Activated T-cell treated with anti-CD3 and anti-CD28 coated beads, Interleukin-2, amount 50 U/mL, for 1 hour (primary cell): ENCODE data around the gene SLCO2B1.

ENCODE experiments used
- DNase-seq: peaks from one replicate; pipeline ENCODE4 v3.0.0-alpha.2; 2020

The SLCO2B1 gene

DNA sequence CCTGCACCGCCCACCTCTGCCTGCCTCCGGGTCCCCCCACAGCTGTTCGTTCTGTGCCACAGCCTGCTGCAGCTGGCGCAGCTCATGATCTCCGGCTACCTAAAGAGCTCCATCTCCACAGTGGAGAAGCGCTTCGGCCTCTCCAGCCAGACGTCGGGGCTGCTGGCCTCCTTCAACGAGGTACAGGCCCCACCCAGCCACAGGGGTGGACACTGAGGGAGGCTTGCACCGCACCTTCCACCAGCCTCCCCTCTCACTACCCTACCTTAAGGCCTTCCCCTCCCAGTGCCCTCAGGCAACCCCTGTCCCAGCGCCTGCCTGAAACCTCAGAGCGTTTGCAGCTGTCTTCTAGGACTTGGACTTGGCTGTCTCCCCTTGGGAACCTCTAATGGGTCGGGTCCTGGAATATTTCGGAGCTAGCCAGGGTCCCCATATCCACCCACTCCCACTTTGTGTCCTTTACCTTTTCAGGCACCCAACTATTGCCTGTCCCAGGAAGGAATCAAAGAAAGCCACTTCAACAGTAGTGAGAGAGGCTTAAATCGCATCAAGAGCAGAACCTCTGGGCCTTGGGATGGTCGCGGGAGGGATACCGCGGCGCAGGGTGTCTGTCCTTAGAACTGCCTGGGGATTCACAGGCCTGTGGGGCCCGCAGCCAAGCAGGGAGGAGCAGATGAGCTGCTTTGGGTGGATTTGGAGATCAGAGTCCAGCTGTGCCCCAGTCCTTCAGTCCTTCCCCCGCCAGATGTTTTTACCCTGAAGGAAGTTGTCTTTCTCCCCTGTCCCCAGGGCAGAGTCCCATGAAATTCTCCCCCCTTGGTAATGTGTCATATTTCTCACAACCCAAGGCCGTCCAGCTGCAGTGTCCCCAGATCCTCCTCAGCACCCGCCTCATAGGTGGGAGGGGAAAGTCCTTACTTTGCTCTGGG is 13.3 kb downstream of the SLCO2B1 start:
- DNase-seq: no peak

- DNase-seq: no peak
These were observed 14.8 kb downstream of the SLCO2B1 start for GRCh38 chr11:75165721-75166120.

- no peak for DNase-seq
These were observed 15.9 kb downstream of the SLCO2B1 start for GRCh38 chr11:75166791-75167190.

DNA sequence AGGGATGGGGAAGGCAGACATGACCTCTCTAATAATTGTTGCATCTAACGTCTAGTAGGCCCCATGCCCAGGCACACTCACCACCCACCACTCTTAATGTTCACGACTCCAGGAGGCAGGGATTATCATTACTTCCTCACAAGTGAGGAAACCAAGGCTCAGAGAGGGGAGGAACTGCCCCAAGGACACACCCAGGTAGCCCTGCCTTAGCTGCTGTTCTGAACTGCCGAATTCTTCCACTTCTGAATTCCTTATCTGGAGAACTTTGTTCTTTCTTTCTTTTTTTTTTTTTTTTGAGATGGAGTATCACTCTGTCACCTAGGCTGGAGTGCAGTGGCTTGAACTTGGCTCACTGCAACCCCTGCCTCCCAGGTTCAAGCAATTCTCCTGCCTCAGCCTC is 16.7 kb downstream of the SLCO2B1 start:
- DNase-seq: no peak

- DNase-seq: no peak
These were observed 18.4 kb downstream of the SLCO2B1 start for GRCh38 chr11:75169101-75169885.

GRCh38 chr11:75170516-75171201 is 19.8 kb downstream of the SLCO2B1 start:
- DNase-seq: no peak

- DNase-seq: no peak
These were observed 22.4 kb downstream of the SLCO2B1 start for GRCh38 chr11:75173336-75173735.

- DNase-seq: no peak
These were observed 24.0 kb downstream of the SLCO2B1 start for GRCh38 chr11:75174781-75175370.

GRCh38 chr11:75182664-75183063 is 31.8 kb downstream of the SLCO2B1 start:
- no peak for DNase-seq

DNA sequence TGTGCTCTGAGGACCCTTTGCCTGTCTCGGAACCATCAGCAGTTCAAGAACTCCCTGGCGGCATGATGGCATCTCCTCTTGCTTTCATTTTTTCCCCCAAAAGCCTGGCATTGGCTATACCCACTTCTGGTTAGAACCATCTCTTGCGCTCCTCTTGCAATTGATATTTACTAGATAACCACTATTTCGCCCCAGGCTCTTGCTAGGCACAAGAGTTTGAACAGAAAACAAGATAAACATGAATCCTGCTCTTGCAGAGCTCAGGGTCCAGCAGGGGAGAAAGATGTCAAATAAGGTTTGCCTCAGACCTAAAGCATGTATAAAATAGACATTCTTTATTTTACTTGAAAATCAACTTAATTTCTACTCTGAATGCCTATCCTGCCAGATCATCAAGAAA is 33.1 kb downstream of the SLCO2B1 start:
- DNase-seq: no peak

- no peak for DNase-seq
These were observed 34.0 kb downstream of the SLCO2B1 start for GRCh38 chr11:75184757-75185425.

DNA sequence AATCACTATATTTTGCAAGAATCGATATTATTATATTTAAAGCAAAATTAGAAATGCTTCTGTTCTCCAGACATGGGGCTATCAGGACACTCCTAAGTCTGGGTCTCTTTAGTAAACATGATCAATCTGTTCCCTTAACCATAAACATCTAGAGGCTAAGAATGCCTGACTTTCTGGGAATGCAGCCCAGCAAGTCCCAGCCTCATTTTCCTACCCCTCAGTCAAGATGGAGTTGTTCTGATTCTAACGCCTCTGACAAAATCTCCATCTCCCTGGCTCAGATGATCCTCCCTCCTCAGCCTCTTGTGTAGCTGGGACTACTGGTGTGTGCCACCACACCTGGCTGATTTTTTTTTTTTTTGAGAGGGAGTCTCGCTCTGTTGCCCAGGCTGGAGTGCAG is 35.0 kb downstream of the SLCO2B1 start:
- no peak for DNase-seq

GRCh38 chr11:75186999-75187398 is 36.1 kb downstream of the SLCO2B1 start:
- no peak for DNase-seq

DNA sequence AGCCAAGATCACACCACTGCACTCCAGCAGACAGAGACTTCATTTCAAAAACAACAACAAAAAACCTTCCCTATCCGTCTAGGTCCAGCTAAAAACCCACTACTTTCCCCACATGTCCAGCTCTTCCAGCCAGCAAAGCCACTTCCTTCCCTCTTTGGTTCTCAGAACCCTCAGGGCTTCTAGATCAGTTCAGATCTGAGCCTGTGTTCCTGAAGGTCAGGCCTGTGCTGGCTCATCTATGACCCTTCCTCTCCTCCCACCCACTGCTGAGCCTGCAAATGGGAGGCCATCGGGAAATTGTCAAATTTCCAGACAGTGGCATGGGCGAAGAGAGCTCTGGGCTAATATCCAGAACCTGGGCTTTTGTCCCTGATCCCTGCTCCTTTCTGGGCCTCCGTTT is 37.8 kb downstream of the SLCO2B1 start:
- no peak for DNase-seq

GRCh38 chr11:75189108-75189507 is 38.2 kb downstream of the SLCO2B1 start:
- no peak for DNase-seq

GRCh38 chr11:75189911-75190310 is 39.0 kb downstream of the SLCO2B1 start:
- no peak for DNase-seq

DNA sequence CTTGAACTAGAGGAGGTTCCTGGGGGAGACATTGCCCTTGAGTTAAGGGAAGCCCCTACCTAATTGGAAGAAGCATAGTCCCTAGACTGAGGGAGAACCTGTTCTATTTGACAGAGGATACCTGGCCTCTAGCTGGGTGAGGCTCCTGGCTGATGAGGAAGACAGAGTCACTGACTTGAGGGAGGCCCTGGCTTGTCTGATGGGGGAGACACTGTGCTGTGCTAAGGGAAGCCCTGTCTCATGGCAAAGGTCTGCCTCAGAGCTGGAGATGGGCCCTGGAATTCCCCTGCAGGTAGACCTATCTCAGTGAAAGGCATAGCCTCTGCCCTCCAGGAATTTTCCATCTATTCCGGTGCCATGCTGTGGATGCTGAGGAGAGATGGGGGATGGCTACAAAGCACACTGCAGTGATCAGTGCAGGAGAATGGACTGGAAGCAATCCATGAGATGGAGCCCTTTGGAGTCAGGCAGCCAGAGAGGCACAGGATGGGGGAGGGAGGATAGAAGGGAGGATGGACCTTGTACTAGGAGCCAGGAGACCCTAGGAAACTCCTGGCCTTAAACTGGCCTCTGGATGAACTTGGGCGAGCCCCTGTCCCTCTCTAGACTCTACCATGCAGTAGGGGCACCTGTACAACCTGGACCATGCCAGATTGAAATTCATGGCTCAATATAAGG is 39.9 kb downstream of the SLCO2B1 start:
- no peak for DNase-seq

- DNase-seq: no peak
These were observed 40.4 kb downstream of the SLCO2B1 start for GRCh38 chr11:75191330-75191717.

- DNase-seq: no peak
These were observed 42.4 kb downstream of the SLCO2B1 start for GRCh38 chr11:75193271-75193670.

DNA sequence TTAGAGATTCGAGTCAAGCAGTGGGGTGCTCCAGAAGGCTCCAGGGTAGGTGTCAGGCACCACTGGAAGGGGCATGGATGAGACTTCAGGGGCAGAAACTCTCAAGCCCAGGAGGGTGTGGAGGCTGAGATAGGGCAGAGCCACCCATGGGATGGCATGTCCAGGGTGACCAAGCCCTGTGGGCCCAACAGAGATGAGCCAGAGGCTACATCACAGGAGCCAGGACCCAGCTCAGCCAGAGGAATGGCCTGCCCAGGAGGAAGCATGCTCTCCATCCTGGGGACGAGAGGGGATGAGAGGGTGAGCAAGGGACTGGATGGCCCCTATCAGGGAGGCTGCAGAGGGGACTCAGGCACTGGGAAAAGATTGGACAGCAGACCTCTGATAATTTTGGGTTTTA is 42.8 kb downstream of the SLCO2B1 start:
- no peak for DNase-seq

GRCh38 chr11:75194147-75194546 is 43.2 kb downstream of the SLCO2B1 start:
- DNase-seq: no peak
